Cardiac fibroblast (primary cell): ENCODE data around the gene CACNB1.
A peak's percentile ranks its signal among the peaks of the same experiment; 100 is the strongest.

Experiments
- DNase-seq, 2 donors: peaks; one replicate each; pipeline versions ENCODE4 v3.0.0 to v3.0.0-alpha.2; 2010; ENCODE audit warnings: low read depth in 2 of 2
- H3K4me3 ChIP-seq, 2 donors: replicated peaks in 1 of 2; 1 replicate in 1 of 2; 2 replicates in 1 of 2; pipeline ENCODE4 v1.5.1; 2011; ENCODE audit warnings: low read depth in 2 of 2, low read length in 2 of 2, mild to moderate bottlenecking in 2 of 2, moderate library complexity in 1 of 2
- CTCF ChIP-seq: IDR thresholded peaks from one replicate; pipeline ENCODE4 v1.5.1; 2011; ENCODE audit warnings: low read depth, mild to moderate bottlenecking, low read length, inconsistent platforms

CACNB1 gene

GRCh38 chr17:39186481-39187002, 10.9 kb downstream of the CACNB1 start:
- H3K4me3 ChIP-seq: no peak overlapping the region
- TF ChIP-seq CTCF: no peak
- no peak for DNase-seq

- no peak for TF ChIP-seq CTCF
- no peak overlapping the region for H3K4me3 ChIP-seq
- DNase-seq: no peak
Observed at GRCh38 chr17:39183720-39184119, 13.7 kb downstream of the CACNB1 start.

GRCh38 chr17:39183045-39183444, 14.4 kb downstream of the CACNB1 start:
- no peak for TF ChIP-seq CTCF
- no peak overlapping the region for H3K4me3 ChIP-seq
- no peak for DNase-seq

GRCh38 chr17:39181303-39181702, 16.2 kb downstream of the CACNB1 start:
- no peak for TF ChIP-seq CTCF
- no peak for DNase-seq
- H3K4me3 ChIP-seq: no peak overlapping the region

GRCh38 chr17:39178536-39178935, 18.9 kb downstream of the CACNB1 start:
- TF ChIP-seq CTCF: no peak
- H3K4me3 ChIP-seq: no peak overlapping the region
- DNase-seq: peak in 1 of 2 donors; percentile 58

GRCh38 chr17:39177256-39177655, 20.2 kb downstream of the CACNB1 start:
- no peak overlapping the region for H3K4me3 ChIP-seq
- no peak for TF ChIP-seq CTCF
- peak in 1 of 2 donors; percentile 41 for DNase-seq

GRCh38 chr17:39175695-39176093, 21.8 kb downstream of the CACNB1 start:
- H3K4me3 ChIP-seq: no peak overlapping the region
- no peak for TF ChIP-seq CTCF
- no peak for DNase-seq
